HG02840 (cell line): Measurements from ENCODE around the gene ZNF440.

ENCODE experiments used
- ATAC-seq: cut with Tn5 transposase; IDR thresholded peaks from one replicate; pipeline ENCODE4 v1.9.1; 2021; ENCODE audit warnings: mild to moderate bottlenecking, moderate library complexity, moderate number of reproducible peaks; ENCODE audit not compliant: unreplicated experiment, low FRiP score

The ZNF440 gene

GRCh38 chr19:11880598-11880997 lies 66.5 kb downstream of the ZNF440 start:
- no peak for ATAC-seq

GRCh38 chr19:11881151-11881800 lies 67.2 kb downstream of the ZNF440 start:
- ATAC-seq = no peak

- no peak for ATAC-seq
Observed at GRCh38 chr19:11882606-11883005, 68.5 kb downstream of the ZNF440 start.
